WTC11 (cell line): Measurements from ENCODE around the gene SEPTIN10.

Experiments used
- MXD4 ChIP-seq: fragments of 250-450 bp; sonication (Bioruptor Pico); IDR thresholded peaks from 2 replicates; pipeline ENCODE4 v1.8.0; 2021; ENCODE audit warnings: mild to moderate bottlenecking, moderate library complexity, borderline replicate concordance
- NFE2L1 ChIP-seq: sonication (generic); formaldehyde crosslinking; IDR thresholded peaks from 2 replicates; pipeline ENCODE4 v1.8.1; 2023; ENCODE audit warnings: missing genetic modification reagents
- NR2C2 ChIP-seq: sonication (generic); formaldehyde crosslinking; IDR thresholded peaks from 2 replicates; pipeline ENCODE4 v1.8.0; 2022; ENCODE audit warnings: mild to moderate bottlenecking, missing genetic modification reagents
- SOX15 ChIP-seq: fragments of 250-450 bp; sonication (Bioruptor Pico); IDR thresholded peaks from 2 replicates; pipeline ENCODE4 v1.9.0; 2021; ENCODE audit warnings: mild to moderate bottlenecking
- TEAD4 ChIP-seq: sonication (generic); formaldehyde crosslinking; IDR thresholded peaks from 2 replicates; pipeline ENCODE4 v1.8.0; 2022; ENCODE audit warnings: mild to moderate bottlenecking, missing genetic modification reagents
- ZNF138 ChIP-seq: sonication (generic); formaldehyde crosslinking; conservative IDR thresholded peaks from 2 replicates; pipeline ENCODE4 v1.8.1; 2022; ENCODE audit warnings: mild to moderate bottlenecking, moderate library complexity, missing genetic modification reagents
- TF ChIP-seq, protein P1 (sequence below): fragments of 200-600 bp; IDR thresholded peaks from 2 replicates; pipeline ENCODE4 v1.8.0; 2022; ENCODE audit warnings: antibody characterized with exemption
- TF ChIP-seq, protein P2 (sequence below): sonication (generic); formaldehyde crosslinking; IDR thresholded peaks from 2 replicates; pipeline ENCODE4 v1.8.1; 2023; ENCODE audit warnings: mild to moderate bottlenecking, missing genetic modification reagents
- TF ChIP-seq, protein P3 (sequence below): sonication (generic); formaldehyde crosslinking; IDR thresholded peaks from 2 replicates; pipeline ENCODE4 v1.8.1; 2023; ENCODE audit warnings: mild to moderate bottlenecking, moderate library complexity, missing genetic modification reagents
- TF ChIP-seq, protein P4 (sequence below): sonication (generic); formaldehyde crosslinking; IDR thresholded peaks from 2 replicates; pipeline ENCODE4 v1.8.1; 2022; ENCODE audit warnings: low read depth, mild to moderate bottlenecking, moderate library complexity, missing genetic modification reagents, borderline replicate concordance
- TF ChIP-seq, protein P5 (sequence below): sonication (generic); formaldehyde crosslinking; IDR thresholded peaks from 2 replicates; pipeline ENCODE4 v1.8.1; 2023; ENCODE audit warnings: mild to moderate bottlenecking, missing genetic modification reagents
- TF ChIP-seq, protein P6 (sequence below): sonication (generic); formaldehyde crosslinking; IDR thresholded peaks from 2 replicates; pipeline ENCODE4 v1.8.0; 2022; ENCODE audit warnings: mild to moderate bottlenecking, missing genetic modification reagents
- TF ChIP-seq, protein P7 (sequence below): sonication (generic); formaldehyde crosslinking; IDR thresholded peaks from 2 replicates; pipeline ENCODE4 v1.8.0; 2022; ENCODE audit warnings: mild to moderate bottlenecking, missing genetic modification reagents

DNA sequence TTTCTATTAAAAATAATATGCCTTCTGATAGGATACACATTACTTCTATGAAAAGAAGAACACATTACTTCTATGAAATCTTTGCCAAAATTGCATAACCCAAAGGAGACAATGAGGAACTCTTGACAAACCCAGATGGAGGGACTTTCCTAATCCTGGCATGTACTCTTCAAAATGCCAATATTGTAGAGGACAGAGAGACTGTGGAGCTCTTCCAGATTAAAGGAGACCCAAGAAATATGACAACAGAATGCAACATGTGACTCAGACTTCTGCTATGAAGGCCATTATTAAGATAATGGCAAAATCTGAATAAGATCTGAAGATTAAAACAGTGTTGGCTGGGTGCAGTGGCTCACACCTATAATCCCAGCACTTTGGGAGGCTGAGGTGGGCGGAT lies 22.6 kb upstream of the SEPTIN10 start:
- TF ChIP-seq, protein P1, sequence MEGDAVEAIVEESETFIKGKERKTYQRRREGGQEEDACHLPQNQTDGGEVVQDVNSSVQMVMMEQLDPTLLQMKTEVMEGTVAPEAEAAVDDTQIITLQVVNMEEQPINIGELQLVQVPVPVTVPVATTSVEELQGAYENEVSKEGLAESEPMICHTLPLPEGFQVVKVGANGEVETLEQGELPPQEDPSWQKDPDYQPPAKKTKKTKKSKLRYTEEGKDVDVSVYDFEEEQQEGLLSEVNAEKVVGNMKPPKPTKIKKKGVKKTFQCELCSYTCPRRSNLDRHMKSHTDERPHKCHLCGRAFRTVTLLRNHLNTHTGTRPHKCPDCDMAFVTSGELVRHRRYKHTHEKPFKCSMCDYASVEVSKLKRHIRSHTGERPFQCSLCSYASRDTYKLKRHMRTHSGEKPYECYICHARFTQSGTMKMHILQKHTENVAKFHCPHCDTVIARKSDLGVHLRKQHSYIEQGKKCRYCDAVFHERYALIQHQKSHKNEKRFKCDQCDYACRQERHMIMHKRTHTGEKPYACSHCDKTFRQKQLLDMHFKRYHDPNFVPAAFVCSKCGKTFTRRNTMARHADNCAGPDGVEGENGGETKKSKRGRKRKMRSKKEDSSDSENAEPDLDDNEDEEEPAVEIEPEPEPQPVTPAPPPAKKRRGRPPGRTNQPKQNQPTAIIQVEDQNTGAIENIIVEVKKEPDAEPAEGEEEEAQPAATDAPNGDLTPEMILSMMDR, result no peak
- TF ChIP-seq, protein P2, sequence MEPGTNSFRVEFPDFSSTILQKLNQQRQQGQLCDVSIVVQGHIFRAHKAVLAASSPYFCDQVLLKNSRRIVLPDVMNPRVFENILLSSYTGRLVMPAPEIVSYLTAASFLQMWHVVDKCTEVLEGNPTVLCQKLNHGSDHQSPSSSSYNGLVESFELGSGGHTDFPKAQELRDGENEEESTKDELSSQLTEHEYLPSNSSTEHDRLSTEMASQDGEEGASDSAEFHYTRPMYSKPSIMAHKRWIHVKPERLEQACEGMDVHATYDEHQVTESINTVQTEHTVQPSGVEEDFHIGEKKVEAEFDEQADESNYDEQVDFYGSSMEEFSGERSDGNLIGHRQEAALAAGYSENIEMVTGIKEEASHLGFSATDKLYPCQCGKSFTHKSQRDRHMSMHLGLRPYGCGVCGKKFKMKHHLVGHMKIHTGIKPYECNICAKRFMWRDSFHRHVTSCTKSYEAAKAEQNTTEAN, result no peak
- TF ChIP-seq TEAD4 (CRISPR knock-in tag) (no peak), SOX15 (CRISPR knock-in tag) (no peak), ZNF138 (CRISPR knock-in tag) (no peak), NR2C2 (CRISPR knock-in tag) (no peak), MXD4 (no peak), NFE2L1 (CRISPR knock-in tag) (no peak)
- TF ChIP-seq, protein P3, sequence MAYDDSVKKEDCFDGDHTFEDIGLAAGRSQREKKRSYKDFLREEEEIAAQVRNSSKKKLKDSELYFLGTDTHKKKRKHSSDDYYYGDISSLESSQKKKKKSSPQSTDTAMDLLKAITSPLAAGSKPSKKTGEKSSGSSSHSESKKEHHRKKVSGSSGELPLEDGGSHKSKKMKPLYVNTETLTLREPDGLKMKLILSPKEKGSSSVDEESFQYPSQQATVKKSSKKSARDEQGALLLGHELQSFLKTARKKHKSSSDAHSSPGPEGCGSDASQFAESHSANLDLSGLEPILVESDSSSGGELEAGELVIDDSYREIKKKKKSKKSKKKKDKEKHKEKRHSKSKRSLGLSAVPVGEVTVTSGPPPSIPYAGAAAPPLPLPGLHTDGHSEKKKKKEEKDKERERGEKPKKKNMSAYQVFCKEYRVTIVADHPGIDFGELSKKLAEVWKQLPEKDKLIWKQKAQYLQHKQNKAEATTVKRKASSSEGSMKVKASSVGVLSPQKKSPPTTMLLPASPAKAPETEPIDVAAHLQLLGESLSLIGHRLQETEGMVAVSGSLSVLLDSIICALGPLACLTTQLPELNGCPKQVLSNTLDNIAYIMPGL (CRISPR knock-in tag), result no peak
- TF ChIP-seq, protein P4, sequence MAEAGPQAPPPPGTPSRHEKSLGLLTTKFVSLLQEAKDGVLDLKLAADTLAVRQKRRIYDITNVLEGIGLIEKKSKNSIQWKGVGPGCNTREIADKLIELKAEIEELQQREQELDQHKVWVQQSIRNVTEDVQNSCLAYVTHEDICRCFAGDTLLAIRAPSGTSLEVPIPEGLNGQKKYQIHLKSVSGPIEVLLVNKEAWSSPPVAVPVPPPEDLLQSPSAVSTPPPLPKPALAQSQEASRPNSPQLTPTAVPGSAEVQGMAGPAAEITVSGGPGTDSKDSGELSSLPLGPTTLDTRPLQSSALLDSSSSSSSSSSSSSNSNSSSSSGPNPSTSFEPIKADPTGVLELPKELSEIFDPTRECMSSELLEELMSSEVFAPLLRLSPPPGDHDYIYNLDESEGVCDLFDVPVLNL, result no peak
- TF ChIP-seq, protein P5, sequence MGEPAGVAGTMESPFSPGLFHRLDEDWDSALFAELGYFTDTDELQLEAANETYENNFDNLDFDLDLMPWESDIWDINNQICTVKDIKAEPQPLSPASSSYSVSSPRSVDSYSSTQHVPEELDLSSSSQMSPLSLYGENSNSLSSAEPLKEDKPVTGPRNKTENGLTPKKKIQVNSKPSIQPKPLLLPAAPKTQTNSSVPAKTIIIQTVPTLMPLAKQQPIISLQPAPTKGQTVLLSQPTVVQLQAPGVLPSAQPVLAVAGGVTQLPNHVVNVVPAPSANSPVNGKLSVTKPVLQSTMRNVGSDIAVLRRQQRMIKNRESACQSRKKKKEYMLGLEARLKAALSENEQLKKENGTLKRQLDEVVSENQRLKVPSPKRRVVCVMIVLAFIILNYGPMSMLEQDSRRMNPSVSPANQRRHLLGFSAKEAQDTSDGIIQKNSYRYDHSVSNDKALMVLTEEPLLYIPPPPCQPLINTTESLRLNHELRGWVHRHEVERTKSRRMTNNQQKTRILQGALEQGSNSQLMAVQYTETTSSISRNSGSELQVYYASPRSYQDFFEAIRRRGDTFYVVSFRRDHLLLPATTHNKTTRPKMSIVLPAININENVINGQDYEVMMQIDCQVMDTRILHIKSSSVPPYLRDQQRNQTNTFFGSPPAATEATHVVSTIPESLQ, result no peak
- TF ChIP-seq, protein P6, sequence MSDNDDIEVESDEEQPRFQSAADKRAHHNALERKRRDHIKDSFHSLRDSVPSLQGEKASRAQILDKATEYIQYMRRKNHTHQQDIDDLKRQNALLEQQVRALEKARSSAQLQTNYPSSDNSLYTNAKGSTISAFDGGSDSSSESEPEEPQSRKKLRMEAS (CRISPR knock-in tag), result no peak
- TF ChIP-seq, protein P7, sequence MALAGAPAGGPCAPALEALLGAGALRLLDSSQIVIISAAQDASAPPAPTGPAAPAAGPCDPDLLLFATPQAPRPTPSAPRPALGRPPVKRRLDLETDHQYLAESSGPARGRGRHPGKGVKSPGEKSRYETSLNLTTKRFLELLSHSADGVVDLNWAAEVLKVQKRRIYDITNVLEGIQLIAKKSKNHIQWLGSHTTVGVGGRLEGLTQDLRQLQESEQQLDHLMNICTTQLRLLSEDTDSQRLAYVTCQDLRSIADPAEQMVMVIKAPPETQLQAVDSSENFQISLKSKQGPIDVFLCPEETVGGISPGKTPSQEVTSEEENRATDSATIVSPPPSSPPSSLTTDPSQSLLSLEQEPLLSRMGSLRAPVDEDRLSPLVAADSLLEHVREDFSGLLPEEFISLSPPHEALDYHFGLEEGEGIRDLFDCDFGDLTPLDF (CRISPR knock-in tag), result no peak
